NCI-H2029 (cell line): ENCODE results near the gene CDC37L1.
"Not testable (repeated sequence)": the region's sequence is repeated elsewhere in the genome, so short reads cannot be mapped to it uniquely, and the experiment has no call there.

Source experiments
- DNase-seq: peaks from one replicate; lab custom pipeline; 2025; lab: John Stamatoyannopoulos, UW

Gene CDC37L1

GRCh38 chr9:4754530-4754929 lies 75.2 kb downstream of the CDC37L1 start:
- DNase-seq, result not testable (repeated sequence)

- DNase-seq, result no peak
These were observed 75.7 kb downstream of the CDC37L1 start for GRCh38 chr9:4755026-4755609.

DNA sequence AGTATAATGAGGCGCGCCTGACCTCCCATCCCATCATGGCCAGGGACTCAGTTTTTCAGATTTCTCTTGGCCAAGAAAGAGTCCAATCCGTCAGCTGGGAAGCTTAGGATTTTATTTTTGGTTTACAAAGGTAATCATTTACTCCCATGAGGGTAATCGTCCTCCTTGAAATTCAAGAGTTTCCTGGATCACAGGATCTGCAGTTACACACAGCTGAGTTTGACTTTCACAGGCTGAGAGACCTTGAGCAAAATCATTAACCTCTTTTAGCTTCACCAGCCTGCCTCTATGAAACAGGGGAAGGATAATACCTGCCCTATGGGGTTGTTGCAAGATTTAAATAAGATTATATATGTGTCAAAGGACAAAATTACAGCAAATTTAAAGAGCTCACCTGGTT lies 77.1 kb downstream of the CDC37L1 start:
- no peak for DNase-seq
